SK-N-SH treated with all-trans-retinoic acid at 6 μM for 48 hours (cell line): ENCODE data around the gene JARID2.

Experiments
- ATAC-seq: fragments of 200-7000 bp; cut with Tn5 transposase; 3 replicates; pipeline ENCODE4 v1.9.1; 2020; ENCODE audit warnings: mild to moderate bottlenecking, moderate library complexity
- ARNTL ChIP-seq: fragments of 450-650 bp; formaldehyde crosslinking; IDR thresholded peaks from 2 replicates; pipeline ENCODE4 v1.5.0; 2020; ENCODE audit warnings: low read depth, mild to moderate bottlenecking, moderate library complexity, borderline replicate concordance
- BACH2 ChIP-seq: fragments of 250-450 bp; sonication (Bioruptor Pico); IDR thresholded peaks from 2 replicates; pipeline ENCODE4 v1.9.0; 2021; ENCODE audit warnings: mild to moderate bottlenecking, borderline replicate concordance
- CREB5 ChIP-seq: fragments of 250-450 bp; sonication (Bioruptor Pico); IDR thresholded peaks from 2 replicates; pipeline ENCODE4 v1.5.1; 2020; ENCODE audit warnings: low read depth, mild to moderate bottlenecking, moderate library complexity
- CSDC2 ChIP-seq: fragments of 250-450 bp; sonication (Bioruptor Pico); IDR thresholded peaks from 2 replicates; pipeline ENCODE4 v1.5.0; 2020; ENCODE audit warnings: mild to moderate bottlenecking, moderate library complexity
- ESRRG ChIP-seq: fragments of 250-450 bp; sonication (Bioruptor Pico); IDR thresholded peaks from 2 replicates; pipeline ENCODE4 v1.6.1; 2021; ENCODE audit warnings: mild to moderate bottlenecking
- GLIS3 ChIP-seq: fragments of 250-450 bp; sonication (Bioruptor Pico); IDR thresholded peaks from 2 replicates; pipeline ENCODE4 v1.5.0; 2020; ENCODE audit warnings: mild to moderate bottlenecking, moderate library complexity
- ISL1 ChIP-seq: fragments of 250-450 bp; sonication (Bioruptor Pico); IDR thresholded peaks from 2 replicates; pipeline ENCODE4 v2.1.2; 2022; ENCODE audit warnings: mild to moderate bottlenecking, moderate library complexity
- PPARA ChIP-seq: fragments of 250-450 bp; sonication (Bioruptor Pico); IDR thresholded peaks from 2 replicates; pipeline ENCODE4 v1.5.0; 2020; ENCODE audit warnings: mild to moderate bottlenecking, borderline replicate concordance
- RARB ChIP-seq: fragments of 250-450 bp; sonication (Bioruptor Pico); IDR thresholded peaks from 2 replicates; pipeline ENCODE4 v1.8.0; 2021; ENCODE audit warnings: mild to moderate bottlenecking, moderate library complexity
- SNAI2 ChIP-seq: fragments of 250-450 bp; sonication (Bioruptor Pico); IDR thresholded peaks from 2 replicates; pipeline ENCODE4 v1.5.0; 2020; ENCODE audit warnings: mild to moderate bottlenecking, moderate library complexity
- TCF4 ChIP-seq: fragments of 250-450 bp; sonication (Bioruptor Pico); IDR thresholded peaks from 2 replicates; pipeline ENCODE4 v1.8.0; 2021; ENCODE audit warnings: mild to moderate bottlenecking, moderate library complexity, borderline replicate concordance
- TOX ChIP-seq: fragments of 250-450 bp; sonication (Bioruptor Pico); IDR thresholded peaks from 2 replicates; pipeline ENCODE4 v1.8.0; 2021; ENCODE audit warnings: mild to moderate bottlenecking, moderate library complexity, borderline replicate concordance
- TSHZ2 ChIP-seq: fragments of 250-450 bp; sonication (Bioruptor Pico); IDR thresholded peaks from 2 replicates; pipeline ENCODE4 v1.5.0; 2020; ENCODE audit warnings: mild to moderate bottlenecking, moderate library complexity
- ZC3H10 ChIP-seq: fragments of 250-450 bp; sonication (Bioruptor Pico); IDR thresholded peaks from 2 replicates; pipeline ENCODE4 v1.5.1; 2021; ENCODE audit warnings: mild to moderate bottlenecking, moderate library complexity
- ZFP3 ChIP-seq: fragments of 250-450 bp; sonication (Bioruptor Pico); IDR thresholded peaks from 2 replicates; pipeline ENCODE4 v1.5.0; 2020; ENCODE audit warnings: mild to moderate bottlenecking, moderate library complexity
- ZFP30 ChIP-seq: fragments of 450-650 bp; formaldehyde crosslinking; IDR thresholded peaks from 2 replicates; pipeline ENCODE4 v1.5.0; 2022; ENCODE audit warnings: mild to moderate bottlenecking, moderate library complexity
- ZNF565 ChIP-seq: fragments of 450-650 bp; formaldehyde crosslinking; conservative IDR thresholded peaks from 2 replicates; pipeline ENCODE4 v1.5.0; 2020; ENCODE audit warnings: low read depth, mild to moderate bottlenecking, moderate library complexity
- ZNF70 ChIP-seq: fragments of 450-650 bp; formaldehyde crosslinking; IDR thresholded peaks from 2 replicates; pipeline ENCODE4 v1.5.0; 2020; ENCODE audit warnings: mild to moderate bottlenecking, moderate library complexity
- ZNF8 ChIP-seq: fragments of 450-650 bp; formaldehyde crosslinking; IDR thresholded peaks from 2 replicates; pipeline ENCODE4 v1.5.0; 2020; ENCODE audit warnings: mild to moderate bottlenecking, moderate library complexity
- TF ChIP-seq, protein P1 (sequence below): fragments of 250-450 bp; sonication (Bioruptor Pico); IDR thresholded peaks from 2 replicates; pipeline ENCODE4 v1.8.0; 2021; ENCODE audit warnings: low read depth, mild to moderate bottlenecking, moderate library complexity, borderline replicate concordance
- TF ChIP-seq, protein P2 (sequence below): fragments of 250-450 bp; sonication (Bioruptor Pico); IDR thresholded peaks from 2 replicates; pipeline ENCODE4 v1.5.1; 2021; ENCODE audit warnings: mild to moderate bottlenecking, moderate library complexity
- TF ChIP-seq, protein P3 (sequence below): fragments of 250-450 bp; sonication (Bioruptor Pico); IDR thresholded peaks from 2 replicates; pipeline ENCODE4 v1.8.0; 2020; ENCODE audit warnings: mild to moderate bottlenecking, moderate library complexity, borderline replicate concordance

JARID2 gene

GRCh38 chr6:15205321-15205720 is 40.5 kb upstream of the JARID2 start:
- no peak for TF ChIP-seq ZNF565 (CRISPR knock-in tag)
- no peak for TF ChIP-seq GLIS3 (CRISPR knock-in tag)
- TF ChIP-seq ZC3H10 (CRISPR knock-in tag) = no peak
- no peak for TF ChIP-seq TOX (CRISPR knock-in tag)
- TF ChIP-seq ZFP30 (CRISPR knock-in tag) = no peak
- TF ChIP-seq CREB5 (CRISPR knock-in tag) = no peak
- no peak for TF ChIP-seq ESRRG (CRISPR knock-in tag)
- TF ChIP-seq, protein P1, sequence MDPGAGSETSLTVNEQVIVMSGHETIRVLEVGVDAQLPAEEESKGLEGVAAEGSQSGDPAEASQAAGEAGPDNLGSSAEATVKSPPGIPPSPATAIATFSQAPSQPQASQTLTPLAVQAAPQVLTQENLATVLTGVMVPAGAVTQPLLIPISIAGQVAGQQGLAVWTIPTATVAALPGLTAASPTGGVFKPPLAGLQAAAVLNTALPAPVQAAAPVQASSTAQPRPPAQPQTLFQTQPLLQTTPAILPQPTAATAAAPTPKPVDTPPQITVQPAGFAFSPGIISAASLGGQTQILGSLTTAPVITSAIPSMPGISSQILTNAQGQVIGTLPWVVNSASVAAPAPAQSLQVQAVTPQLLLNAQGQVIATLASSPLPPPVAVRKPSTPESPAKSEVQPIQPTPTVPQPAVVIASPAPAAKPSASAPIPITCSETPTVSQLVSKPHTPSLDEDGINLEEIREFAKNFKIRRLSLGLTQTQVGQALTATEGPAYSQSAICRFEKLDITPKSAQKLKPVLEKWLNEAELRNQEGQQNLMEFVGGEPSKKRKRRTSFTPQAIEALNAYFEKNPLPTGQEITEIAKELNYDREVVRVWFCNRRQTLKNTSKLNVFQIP (CRISPR knock-in tag) = no peak
- TF ChIP-seq BACH2 (CRISPR knock-in tag) = no peak
- TF ChIP-seq ISL1 (CRISPR knock-in tag) = no peak
- TF ChIP-seq ZNF8 (CRISPR knock-in tag) = no peak
- no peak for TF ChIP-seq SNAI2 (CRISPR knock-in tag)
- TF ChIP-seq TCF4 (CRISPR knock-in tag) = no peak
- TF ChIP-seq CSDC2 (CRISPR knock-in tag) = no peak
- TF ChIP-seq ZNF70 (CRISPR knock-in tag) = no peak
- no peak for ATAC-seq

DNA sequence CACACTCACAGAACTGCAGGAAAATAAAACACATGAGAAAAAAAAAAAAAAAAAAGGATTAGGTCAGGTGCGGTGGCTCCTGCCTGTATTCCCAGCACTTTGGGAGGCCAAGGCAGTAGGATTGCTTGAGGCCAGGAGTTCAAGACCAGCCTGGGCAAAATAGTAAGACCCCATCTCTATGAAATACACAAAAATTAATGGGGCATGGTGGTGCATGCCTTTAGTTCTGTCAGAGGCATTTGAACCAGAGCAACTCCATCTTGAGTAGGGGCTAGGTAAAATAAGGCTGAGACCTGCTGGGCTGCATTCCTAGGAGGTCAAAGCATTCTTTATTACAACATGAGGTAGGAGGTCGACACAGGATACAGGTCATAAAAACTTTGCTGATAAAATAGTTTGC is 39.0 kb upstream of the JARID2 start:
- ATAC-seq = no peak

DNA sequence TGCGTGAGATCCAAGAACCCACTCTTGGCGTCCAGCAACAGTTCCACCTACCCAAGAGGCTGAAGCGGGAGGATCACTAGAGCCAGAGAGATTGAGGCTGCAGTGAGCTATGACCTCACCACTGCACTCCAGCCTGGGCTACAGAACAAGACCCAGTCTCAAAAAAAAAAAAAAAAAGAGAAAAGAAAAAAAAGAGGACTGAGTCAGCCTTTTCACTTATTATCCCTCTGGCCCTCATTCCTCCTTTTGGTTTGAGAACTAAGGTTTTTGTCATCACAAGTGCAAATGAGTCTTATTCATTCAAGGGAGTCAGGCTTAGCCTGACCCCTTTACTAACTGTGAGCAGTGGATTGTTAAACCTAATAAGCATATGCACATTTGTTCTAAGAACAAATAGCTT is 37.9 kb upstream of the JARID2 start:
- TF ChIP-seq ZNF8 (CRISPR knock-in tag) (no peak), ESRRG (CRISPR knock-in tag) (no peak), ISL1 (CRISPR knock-in tag) (no peak), BACH2 (CRISPR knock-in tag) (no peak), ZFP3 (CRISPR knock-in tag) (no peak), PPARA (CRISPR knock-in tag) (no peak), TSHZ2 (CRISPR knock-in tag) (no peak), ZC3H10 (CRISPR knock-in tag) (no peak), TCF4 (CRISPR knock-in tag) (no peak), CSDC2 (CRISPR knock-in tag) (no peak), CREB5 (CRISPR knock-in tag) (no peak), ARNTL (no peak), ZFP30 (CRISPR knock-in tag) (no peak), RARB (no peak), TOX (CRISPR knock-in tag) (no peak)
- TF ChIP-seq, protein P1 (CRISPR knock-in tag) = no peak
- TF ChIP-seq, protein P2, sequence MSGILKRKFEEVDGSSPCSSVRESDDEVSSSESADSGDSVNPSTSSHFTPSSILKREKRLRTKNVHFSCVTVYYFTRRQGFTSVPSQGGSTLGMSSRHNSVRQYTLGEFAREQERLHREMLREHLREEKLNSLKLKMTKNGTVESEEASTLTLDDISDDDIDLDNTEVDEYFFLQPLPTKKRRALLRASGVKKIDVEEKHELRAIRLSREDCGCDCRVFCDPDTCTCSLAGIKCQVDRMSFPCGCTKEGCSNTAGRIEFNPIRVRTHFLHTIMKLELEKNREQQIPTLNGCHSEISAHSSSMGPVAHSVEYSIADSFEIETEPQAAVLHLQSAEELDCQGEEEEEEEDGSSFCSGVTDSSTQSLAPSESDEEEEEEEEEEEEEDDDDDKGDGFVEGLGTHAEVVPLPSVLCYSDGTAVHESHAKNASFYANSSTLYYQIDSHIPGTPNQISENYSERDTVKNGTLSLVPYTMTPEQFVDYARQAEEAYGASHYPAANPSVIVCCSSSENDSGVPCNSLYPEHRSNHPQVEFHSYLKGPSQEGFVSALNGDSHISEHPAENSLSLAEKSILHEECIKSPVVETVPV = no peak
- TF ChIP-seq, protein P3, sequence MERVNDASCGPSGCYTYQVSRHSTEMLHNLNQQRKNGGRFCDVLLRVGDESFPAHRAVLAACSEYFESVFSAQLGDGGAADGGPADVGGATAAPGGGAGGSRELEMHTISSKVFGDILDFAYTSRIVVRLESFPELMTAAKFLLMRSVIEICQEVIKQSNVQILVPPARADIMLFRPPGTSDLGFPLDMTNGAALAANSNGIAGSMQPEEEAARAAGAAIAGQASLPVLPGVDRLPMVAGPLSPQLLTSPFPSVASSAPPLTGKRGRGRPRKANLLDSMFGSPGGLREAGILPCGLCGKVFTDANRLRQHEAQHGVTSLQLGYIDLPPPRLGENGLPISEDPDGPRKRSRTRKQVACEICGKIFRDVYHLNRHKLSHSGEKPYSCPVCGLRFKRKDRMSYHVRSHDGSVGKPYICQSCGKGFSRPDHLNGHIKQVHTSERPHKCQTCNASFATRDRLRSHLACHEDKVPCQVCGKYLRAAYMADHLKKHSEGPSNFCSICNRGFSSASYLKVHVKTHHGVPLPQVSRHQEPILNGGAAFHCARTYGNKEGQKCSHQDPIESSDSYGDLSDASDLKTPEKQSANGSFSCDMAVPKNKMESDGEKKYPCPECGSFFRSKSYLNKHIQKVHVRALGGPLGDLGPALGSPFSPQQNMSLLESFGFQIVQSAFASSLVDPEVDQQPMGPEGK = no peak
- no peak for ATAC-seq

More for the DNA sequence above, 39.0 kb upstream of the JARID2 start:
- TF ChIP-seq BACH2 (CRISPR knock-in tag) (no peak), ZNF70 (CRISPR knock-in tag) (no peak)
- TF ChIP-seq, protein P2 = no peak
- TF ChIP-seq, all 23 proteins: peak for 0
